A673 (cell line): Measurements from ENCODE around the gene PNPLA3. TPM values are rescaled to one million over a fixed set of nuclear protein-coding genes. Genes with fewer than 3 reads are reported as not detected.

ENCODE experiments used
- BruUV-seq: library from RNA; stranded (reverse); fragments of 400-500 nt; replicated peaks from 2 replicates; lab custom pipeline; 2021; lab: Mats Ljungman, UMichigan
- CTCF ChIA-PET: fragments of 300-600 bp; sonication (Branson Sonifier 250); formaldehyde crosslinking; loops from one replicate; lab custom pipeline; 2022; ENCODE audit warnings: antibody characterized with exemption; lab: Charles Lee
- POLR2A ChIA-PET: fragments of 300-600 bp; sonication (Branson Sonifier 250); formaldehyde crosslinking; loops from one replicate; lab custom pipeline; 2022; ENCODE audit warnings: antibody characterized with exemption; ENCODE audit not compliant: low non-redundant PET; lab: Charles Lee
- DNase-seq: peaks from one replicate; pipeline ENCODE4 v3.0.0-alpha.2; 2015; ENCODE audit warnings: low spot score
- H3K27ac ChIP-seq: fragments of 200-600 bp; sonication (generic); 2 replicates; pipeline ENCODE4 v1.5.1; 2016; ENCODE audit warnings: mixed run types, low read depth, mild to moderate bottlenecking, mixed read lengths, antibody characterized with exemption, low read length; ENCODE audit not compliant: poor library complexity, severe bottlenecking
- H3K27me3 ChIP-seq: fragments of 200-600 bp; sonication (generic); replicated peaks from 2 replicates; pipeline ENCODE4 v1.6.1; 2017; ENCODE audit warnings: mixed run types, low read depth, mild to moderate bottlenecking, mixed read lengths, antibody characterized with exemption, low read length; ENCODE audit not compliant: insufficient read depth, poor library complexity
- H3K36me3 ChIP-seq: fragments of 200-600 bp; sonication (generic); 2 replicates; pipeline ENCODE4 v1.6.1; 2016; ENCODE audit warnings: mixed run types, mild to moderate bottlenecking, mixed read lengths, antibody characterized with exemption, low read length; ENCODE audit not compliant: insufficient read depth, poor library complexity, severe bottlenecking
- H3K4me1 ChIP-seq: fragments of 200-600 bp; sonication (generic); 2 replicates; pipeline ENCODE4 v1.6.1; 2017; ENCODE audit warnings: mixed run types, mild to moderate bottlenecking, mixed read lengths, antibody characterized with exemption, low read length; ENCODE audit not compliant: insufficient read depth, poor library complexity, severe bottlenecking
- H3K4me3 ChIP-seq: fragments of 200-600 bp; sonication (generic); 2 replicates; pipeline ENCODE4 v1.5.1; 2016; ENCODE audit warnings: low read depth, mixed run types, mild to moderate bottlenecking, mixed read lengths, low read length; ENCODE audit not compliant: poor library complexity, severe bottlenecking
- H3K9me3 ChIP-seq: fragments of 200-600 bp; sonication (generic); 2 replicates; pipeline ENCODE4 v1.6.1; 2016; ENCODE audit warnings: mixed run types, low read depth, mild to moderate bottlenecking, mixed read lengths, antibody characterized with exemption, low read length; ENCODE audit not compliant: poor library complexity, severe bottlenecking
- CTCF ChIP-seq: fragments of 300-800, 200-600 bp; sonication (generic); conservative IDR thresholded peaks from 2 replicates; pipeline ENCODE4 v1.5.1; 2017; ENCODE audit warnings: low read depth, mild to moderate bottlenecking, antibody characterized with exemption, low read length, moderate library complexity, mixed read lengths
- EZH2 ChIP-seq: fragments of 200-600 bp; sonication (generic); IDR thresholded peaks from 2 replicates; pipeline ENCODE4 v1.6.1; 2017; ENCODE audit warnings: borderline replicate concordance, low read depth, mild to moderate bottlenecking, mixed read lengths, antibody characterized with exemption, low read length; ENCODE audit not compliant: poor library complexity, severe bottlenecking
- intact Hi-C: fragments of 100-400 bp; cut with micrococcal nuclease; formaldehyde crosslinking; loops from one replicate; pipeline ENCODE4 v1.10.0; 2022; ENCODE audit not compliant: unreplicated experiment
- total RNA-seq: library from RNA; stranded (reverse); gene quantifications from 2 replicates; pipeline ENCODE4 v1.2.3, GENCODE V29; 2021

The PNPLA3 gene
- total RNA-seq, 1 experiment from 2014 or later: 11.8 TPM

DNA sequence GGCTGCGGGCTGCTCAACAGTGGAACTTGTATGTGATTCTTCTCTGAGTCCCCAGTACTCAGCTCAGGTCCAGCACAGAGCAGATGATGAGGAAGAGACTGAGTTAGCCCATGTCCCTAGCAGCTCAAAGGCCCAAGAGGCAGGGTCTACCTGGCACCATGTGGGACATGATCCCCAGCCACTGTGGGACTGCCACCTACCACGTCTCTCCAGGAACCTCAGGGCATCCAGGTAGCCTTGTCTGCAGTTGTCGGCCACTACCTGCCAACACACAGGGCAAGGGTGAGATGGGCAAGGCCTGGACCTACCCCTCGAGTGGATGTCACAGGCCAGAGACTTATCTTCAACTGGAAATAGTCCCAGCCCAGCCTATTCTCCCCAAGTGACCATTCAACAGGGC, 36.2 kb upstream of the PNPLA3 start:
- Histone ChIP-seq H3K9me3 (no peaks in the 10 kb centered on the region), H3K36me3 (no peaks in the 10 kb centered on the region), H3K27me3 (peaks cover 47% of the 10 kb centered on the region), H3K4me1 (peaks cover 6% of the 10 kb centered on the region), H3K4me3 (no peak overlapping the region), H3K27ac (no peak overlapping the region)
- no TSS peak for BruUV-seq
- POLR2A ChIA-PET: no interaction called here
- CTCF ChIA-PET: interaction anchor here (0.7 kb wide), 1 partner anchor 321 kb away, joined by 3 read pairs; no protein-coding TSS in a partner anchor
- TF ChIP-seq CTCF: no peak
- no peak for TF ChIP-seq EZH2
- intact Hi-C loops: loop anchor here (5.0 kb wide), 1 partner anchor 500 kb away; no protein-coding TSS in a partner anchor
- no peak for DNase-seq

GRCh38 chr22:43888740-43889139, 34.9 kb upstream of the PNPLA3 start:
- ChIA-PET POLR2A (no interaction called here), CTCF (no interaction called here)
- BruUV-seq: no TSS peak
- Histone ChIP-seq H3K36me3 (no peaks in the 10 kb centered on the region), H3K9me3 (no peaks in the 10 kb centered on the region), H3K27ac (no peak overlapping the region), H3K27me3 (peaks cover 61% of the 10 kb centered on the region), H3K4me3 (no peak overlapping the region), H3K4me1 (peaks cover 6% of the 10 kb centered on the region)
- intact Hi-C loops: loop anchor here (5.0 kb wide), 1 partner anchor 501 kb away; no protein-coding TSS in a partner anchor
- DNase-seq: no peak
- TF ChIP-seq CTCF (no peak), EZH2 (no peak)

- BruUV-seq: no TSS peak
Measured at GRCh38 chr22:43889201-43889859, 34.3 kb upstream of the PNPLA3 start.

More at GRCh38 chr22:43889201-43889859, 34.3 kb upstream of the PNPLA3 start:
- peaks cover 6% of the 10 kb centered on the region for H3K4me1 ChIP-seq
- peaks cover 61% of the 10 kb centered on the region for H3K27me3 ChIP-seq
- ChIA-PET POLR2A (no interaction called here), CTCF (interaction anchor here (1.0 kb wide), 1 partner anchor 57 kb away, joined by 3 read pairs; no protein-coding TSS in a partner anchor)
- intact Hi-C loops: loop anchor here (5.0 kb wide), 1 partner anchor 502 kb away; no protein-coding TSS in a partner anchor
- no peaks in the 10 kb centered on the region for H3K36me3 ChIP-seq
- H3K4me3 ChIP-seq: no peak overlapping the region
- H3K27ac ChIP-seq: no peak overlapping the region
- TF ChIP-seq EZH2: no peak
- no peak for TF ChIP-seq CTCF
- H3K9me3 ChIP-seq: no peaks in the 10 kb centered on the region
- DNase-seq: no peak
